GM21447 (cell line): Measurements from ENCODE around the gene DMRTC1.
"Not testable (repeated sequence)": the region's sequence is repeated elsewhere in the genome, so short reads cannot be mapped to it uniquely, and the experiment has no call there.

Experiments used
- ATAC-seq: cut with Tn5 transposase; IDR thresholded peaks from one replicate; pipeline ENCODE4 v1.9.1; 2021; ENCODE audit not compliant: unreplicated experiment

Gene DMRTC1, protein sequence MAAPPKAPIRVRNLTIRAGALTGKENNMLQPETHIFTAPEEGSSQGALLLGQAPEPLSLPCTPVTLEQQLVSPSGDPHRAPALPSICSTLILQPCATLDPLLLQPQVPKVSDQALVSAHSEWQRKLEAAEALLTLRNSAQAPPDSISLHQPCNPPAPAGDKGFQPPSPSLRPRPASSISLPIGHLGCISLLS

GRCh38 chrX:72943819-72944169, at the start of gene DMRTC1:
Gene DMRTC1 (minus strand): TSS chrX:72943837. CDS start chrX:72875694, 68,143 bp downstream.
- peak; percentile 78 for ATAC-seq

DNA sequence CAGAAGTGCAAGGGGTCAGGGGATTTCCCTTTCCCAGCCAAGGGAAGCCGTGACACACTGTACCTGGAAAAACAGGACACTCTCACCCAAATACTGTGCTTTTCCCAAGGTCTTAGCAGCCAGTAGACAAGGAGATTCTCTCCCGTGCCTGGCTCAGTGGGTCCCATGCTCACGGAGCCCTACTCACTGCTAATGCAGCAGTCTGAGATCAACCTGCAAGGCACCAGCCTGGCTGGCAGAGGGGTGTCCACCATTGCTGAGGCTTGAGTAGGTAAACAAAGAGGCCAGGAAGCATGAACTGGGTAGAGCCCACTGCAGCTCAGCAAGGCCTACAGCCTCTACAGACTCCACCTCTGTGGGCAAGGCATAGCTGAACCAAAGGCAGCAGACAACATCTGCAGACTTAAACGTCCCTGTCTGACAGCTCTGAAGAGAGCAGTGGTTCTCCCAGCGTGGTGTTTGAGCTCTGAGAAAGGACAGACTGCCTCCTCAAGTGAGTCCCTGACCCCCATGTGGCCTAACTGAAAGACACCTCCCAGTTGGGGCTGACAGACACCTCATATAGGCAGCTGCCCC, 37.3 kb upstream of the DMRTC1 start:
- ATAC-seq, result not testable (repeated sequence)

- ATAC-seq, result not testable (repeated sequence)
These were observed 31.2 kb upstream of the DMRTC1 start for GRCh38 chrX:72974885-72975284.

- ATAC-seq, result not testable (repeated sequence)
These were observed 28.2 kb upstream of the DMRTC1 start for GRCh38 chrX:72971859-72972258.

- not testable (repeated sequence) for ATAC-seq
These were observed 16.3 kb upstream of the DMRTC1 start for GRCh38 chrX:72959971-72960370.

GRCh38 chrX:72943035-72943818, 410 bp downstream of the DMRTC1 start:
- peak; percentile 66 for ATAC-seq

GRCh38 chrX:72942272-72942671, 1.4 kb downstream of the DMRTC1 start:
- not testable (repeated sequence) for ATAC-seq

DNA sequence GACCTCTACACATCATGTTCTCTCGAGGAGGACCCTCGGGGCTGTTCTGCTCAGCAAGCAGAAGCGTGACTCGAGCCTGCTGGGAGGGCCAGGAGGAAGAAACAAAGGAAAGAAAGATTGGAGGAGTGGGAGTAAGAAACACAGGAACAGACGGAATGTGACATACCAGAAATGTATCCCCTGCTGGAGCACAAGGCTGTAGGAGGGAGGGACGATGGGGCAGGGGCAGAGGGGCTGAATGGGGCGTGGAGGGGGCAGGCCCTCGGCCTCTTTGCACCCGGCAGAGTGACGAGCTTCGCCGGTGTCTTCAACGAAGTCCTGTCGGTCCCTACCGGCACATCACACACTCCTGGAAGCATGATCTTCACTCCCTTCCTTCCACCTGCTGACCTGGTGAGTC, 5.7 kb downstream of the DMRTC1 start, which contains the start of gene FAM236A:
FAM236A (plus strand) TSS at position 301 of the 400 bp plus-strand sequence; CDS start at position 358, 57 bp downstream.
- ATAC-seq, result not testable (repeated sequence)

DNA sequence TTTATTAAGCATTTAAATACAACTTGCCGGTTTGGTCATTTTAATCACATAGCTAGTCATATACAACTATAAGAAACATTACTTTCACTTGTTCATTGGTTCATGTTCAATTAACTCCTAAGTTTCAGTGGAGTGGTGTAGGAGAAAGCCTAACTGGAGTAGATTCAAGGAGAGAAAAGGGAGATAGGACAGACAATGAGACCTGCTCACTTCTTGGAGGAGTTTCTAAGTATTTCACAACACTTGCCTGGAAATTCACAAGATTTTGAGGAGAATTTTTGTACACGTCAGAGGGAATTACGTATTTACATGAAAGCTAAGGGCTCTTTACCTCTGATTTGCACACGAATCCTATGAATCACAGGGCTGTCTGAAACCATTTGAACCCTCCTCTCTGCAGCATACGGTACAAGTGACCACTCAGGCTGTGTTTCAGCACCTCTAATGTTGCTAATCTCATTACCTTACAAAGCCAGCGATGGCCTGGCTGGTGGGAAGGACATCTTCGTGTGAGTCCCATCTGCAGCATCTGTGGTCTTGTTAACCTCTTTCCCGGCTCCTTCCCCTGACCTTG, 6.7 kb downstream of the DMRTC1 start:
- ATAC-seq, result not testable (repeated sequence)

DNA sequence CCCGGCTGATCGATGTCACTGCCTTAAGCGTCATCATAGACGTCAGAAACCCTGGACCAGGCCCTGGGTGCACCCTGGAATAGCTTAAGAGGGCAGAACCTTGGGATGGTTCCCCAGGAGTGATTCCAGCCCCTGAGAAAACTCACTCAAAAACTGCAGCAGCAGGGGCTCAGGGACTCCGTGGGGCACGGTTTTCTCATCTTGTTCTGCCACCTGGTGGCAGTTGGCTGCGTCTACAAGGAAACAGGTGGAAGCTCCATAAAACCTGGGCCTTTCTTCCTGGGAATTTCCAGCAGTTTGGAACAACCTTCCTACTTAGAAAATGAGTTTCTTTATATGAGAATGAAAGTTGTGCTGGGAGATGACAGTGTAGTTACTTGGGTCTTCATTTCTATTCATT, 7.2 kb downstream of the DMRTC1 start:
- ATAC-seq, result not testable (repeated sequence)

GRCh38 chrX:72932283-72932682, 11.4 kb downstream of the DMRTC1 start:
- not testable (repeated sequence) for ATAC-seq

DNA sequence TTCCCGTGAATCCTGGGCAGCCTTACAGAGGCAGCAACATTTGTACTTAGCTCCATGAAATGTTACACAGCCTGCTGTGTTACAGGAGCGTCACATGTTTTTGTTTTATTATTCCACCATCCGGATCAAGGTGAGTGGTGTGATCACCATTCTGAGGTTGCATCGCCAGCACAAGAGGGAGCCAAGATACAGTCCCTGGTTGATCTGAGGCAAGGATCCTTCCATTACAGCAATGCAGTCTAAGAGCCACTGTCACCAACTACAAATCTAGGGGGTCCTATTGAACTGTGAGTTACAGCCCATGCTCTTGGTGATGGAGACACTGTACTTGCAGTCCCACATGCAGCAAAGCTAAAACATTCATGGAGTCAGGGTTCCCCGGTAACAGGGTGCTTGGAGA, 27.5 kb downstream of the DMRTC1 start:
- ATAC-seq, result not testable (repeated sequence)

GRCh38 chrX:72912315-72912714, 31.3 kb downstream of the DMRTC1 start, which contains the start of gene FAM236C:
Gene FAM236C (plus strand): TSS chrX:72912615. CDS start chrX:72912715, 100 bp downstream.
- ATAC-seq, result not testable (repeated sequence)

DNA sequence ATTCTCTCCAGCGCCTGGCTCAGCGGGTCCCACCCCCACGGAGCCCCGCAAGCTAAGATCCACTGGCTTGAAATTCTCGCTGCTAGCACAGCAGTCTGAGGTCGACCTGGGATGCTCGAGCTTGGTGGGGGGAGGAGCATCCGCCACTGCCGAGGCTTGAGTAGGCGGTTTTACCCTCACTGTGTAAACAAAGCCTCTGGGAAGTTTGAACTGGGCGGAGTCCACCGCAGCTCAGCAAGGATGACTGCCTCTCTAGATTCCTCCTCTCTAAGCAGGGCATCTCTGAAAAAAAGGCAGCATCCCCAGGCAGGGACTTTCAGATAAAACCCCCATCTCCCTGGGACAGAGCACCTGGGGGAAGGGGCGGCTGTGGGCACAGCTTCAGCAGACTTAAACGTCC, 53.9 kb downstream of the DMRTC1 start:
- not testable (repeated sequence) for ATAC-seq

DNA sequence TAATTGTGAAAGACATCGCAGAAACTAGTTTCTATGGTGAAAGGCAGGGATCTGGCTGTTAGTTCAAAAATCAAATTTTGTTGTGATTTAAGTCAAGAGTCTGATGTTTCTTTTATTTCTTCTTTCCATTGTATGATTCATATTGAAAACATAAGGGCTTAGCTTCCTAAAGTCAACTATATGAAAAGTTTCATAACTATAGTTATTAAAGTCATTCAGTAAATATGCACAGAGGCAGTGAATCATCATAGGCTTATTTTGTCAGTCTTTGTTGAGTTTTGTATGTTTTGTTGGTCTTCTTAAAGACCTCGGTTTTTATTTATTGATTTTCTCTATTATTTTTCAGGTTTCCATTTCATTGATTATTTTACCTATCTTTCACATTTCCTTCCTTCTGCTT, 60.7 kb downstream of the DMRTC1 start:
- ATAC-seq, result not testable (repeated sequence)

GRCh38 chrX:72837532-72837931, 106.1 kb downstream of the DMRTC1 start:
- ATAC-seq, result not testable (repeated sequence)

- ATAC-seq, result not testable (repeated sequence)
These were observed 112.9 kb downstream of the DMRTC1 start for GRCh38 chrX:72830701-72831100.
